ENCODE results near the gene IGSF5.

- TF ChIP-seq CTCF (IDR thresholded peaks at IDR 0.05; ENCODE audit: insufficient read depth, low read length) (no peak), POLR2AphosphoS5 (IDR thresholded peaks at IDR 0.05; ENCODE audit: low read depth) (no peak)
These were observed 73.6 kb downstream of the IGSF5 start for GRCh38 chr21:39818557-39818956.

Data from HL-60 (cell line).